Esophagus squamous epithelium (tissue), 4 donors: ENCODE measurements around the gene MOK.

Experiments
- CTCF ChIP-seq, 6 experiments: fragments of 450-650 bp in 4 of 6; fragments of 200-600 bp in 2 of 6; sonication (generic) in 2 of 6; IDR thresholded peaks; one replicate each; pipeline ENCODE4 v1.5.1; 2016 to 2019; ENCODE audit warnings: antibody characterized with exemption in 6 of 6, mild to moderate bottlenecking in 4 of 6, moderate library complexity in 4 of 6
- POLR2A ChIP-seq, 4 donors: fragments of 450-650 bp; IDR thresholded peaks; one replicate each; pipeline ENCODE4 v1.6.1; 2017; ENCODE audit warnings: antibody characterized with exemption in 4 of 4, mild to moderate bottlenecking in 4 of 4, moderate library complexity in 3 of 4

- no peak for TF ChIP-seq POLR2A (IDR thresholded peaks at IDR 0.05)
- no peak for TF ChIP-seq CTCF (IDR thresholded peaks at IDR 0.05)
Measured at GRCh38 chr14:102219316-102219715, 85.6 kb downstream of the MOK start.
